HEK293T (cell line): Measurements from ENCODE around the gene MED27.

ENCODE experiments used
- CTCF ChIA-PET: fragments of 350-600 bp; formaldehyde crosslinking; extraction: SDS; loops from one replicate; lab custom pipeline; 2021; ENCODE audit warnings: antibody characterized with exemption, inconsistent platforms; lab: Yijun Ruan, JAX
- POLR2A ChIA-PET: fragments of 350-600 bp; formaldehyde crosslinking; extraction: SDS; loops from one replicate; lab custom pipeline; 2020; ENCODE audit warnings: antibody characterized with exemption, inconsistent platforms; lab: Yijun Ruan, JAX
- DNase-seq: peaks from one replicate; pipeline ENCODE4 v3.0.0; 2012; ENCODE audit warnings: mixed read lengths; ENCODE audit errors: extremely low spot score
- ARNT ChIP-seq: fragments of 450-650 bp; IDR thresholded peaks from 2 replicates; pipeline ENCODE4 v1.6.1; 2017; ENCODE audit warnings: mild to moderate bottlenecking
- BHLHE40 ChIP-seq: fragments of 450-650 bp; IDR thresholded peaks from 2 replicates; pipeline ENCODE4 v1.6.1; 2016; ENCODE audit warnings: mild to moderate bottlenecking, moderate library complexity, borderline replicate concordance
- CTBP1 ChIP-seq: fragments of 450-650 bp; IDR thresholded peaks from 2 replicates; pipeline ENCODE4 v1.6.1; 2016; ENCODE audit warnings: borderline replicate concordance
- ELF4 ChIP-seq: fragments of 450-650 bp; IDR thresholded peaks from 2 replicates; pipeline ENCODE4 v1.6.1; 2017; ENCODE audit warnings: antibody characterized with exemption
- FOXA1 ChIP-seq: fragments of 450-650 bp; IDR thresholded peaks from 2 replicates; pipeline ENCODE4 v1.6.1; 2016; ENCODE audit warnings: mild to moderate bottlenecking
- FOXK2 ChIP-seq: fragments of 450-650 bp; IDR thresholded peaks from 2 replicates; pipeline ENCODE4 v1.6.1; 2016; ENCODE audit warnings: mild to moderate bottlenecking
- FOXM1 ChIP-seq: fragments of 450-650 bp; IDR thresholded peaks from 2 replicates; pipeline ENCODE4 v1.6.1; 2017; ENCODE audit warnings: mild to moderate bottlenecking, borderline replicate concordance
- HDGF ChIP-seq: fragments of 450-650 bp; IDR thresholded peaks from 2 replicates; pipeline ENCODE4 v1.6.1; 2017; ENCODE audit warnings: antibody characterized with exemption, borderline replicate concordance
- L3MBTL2 ChIP-seq: fragments of 450-650 bp; conservative IDR thresholded peaks from 2 replicates; pipeline ENCODE4 v1.6.1; 2016; ENCODE audit warnings: mild to moderate bottlenecking
- LEF1 ChIP-seq: fragments of 450-650 bp; IDR thresholded peaks from 2 replicates; pipeline ENCODE4 v1.6.1; 2017; ENCODE audit warnings: mild to moderate bottlenecking, borderline replicate concordance
- NFRKB ChIP-seq: fragments of 450-650 bp; IDR thresholded peaks from 2 replicates; pipeline ENCODE4 v1.6.1; 2016; ENCODE audit warnings: mild to moderate bottlenecking, moderate library complexity
- SP1 ChIP-seq: fragments of 450-650 bp; IDR thresholded peaks from 2 replicates; pipeline ENCODE4 v1.6.1; 2017
- SUZ12 ChIP-seq: fragments of 450-650 bp; IDR thresholded peaks from 2 replicates; pipeline ENCODE4 v1.6.1; 2016; ENCODE audit warnings: mild to moderate bottlenecking
- TARDBP ChIP-seq: fragments of 450-650 bp; IDR thresholded peaks from 2 replicates; pipeline ENCODE4 v1.6.1; 2016
- ZNF384 ChIP-seq: fragments of 450-650 bp; IDR thresholded peaks from 2 replicates; pipeline ENCODE4 v1.6.1; 2016
- TF ChIP-seq, protein P1 (sequence below): fragments of 450-650 bp; IDR thresholded peaks from 2 replicates; pipeline ENCODE4 v1.6.1; 2016

Gene MED27

DNA sequence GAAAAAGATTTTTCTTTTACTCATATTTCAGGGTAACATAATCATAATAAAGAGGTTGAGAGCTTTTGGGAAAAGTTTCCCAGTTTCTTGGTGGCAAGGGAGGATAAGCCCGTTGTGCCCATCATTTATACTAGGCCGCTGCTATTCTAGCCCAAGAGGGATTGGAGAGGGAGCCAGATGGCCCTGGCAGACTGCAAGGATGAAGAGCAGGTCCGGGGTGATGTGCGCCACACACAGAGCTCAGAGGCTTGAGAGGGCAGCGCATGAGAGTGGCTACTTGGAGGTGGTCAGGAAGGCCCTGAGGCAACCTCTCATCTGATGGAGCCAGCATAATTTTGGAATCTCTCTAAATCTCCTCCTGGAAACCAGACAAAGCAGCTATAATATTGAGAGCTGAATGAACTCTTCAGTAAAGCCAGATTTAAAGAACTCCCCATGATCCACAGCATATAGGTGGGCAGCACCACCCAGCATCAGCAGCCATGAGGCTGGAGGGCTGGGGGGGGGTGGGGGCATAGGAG lies 110.1 kb downstream of the MED27 start:
- TF ChIP-seq LEF1 = no peak
- no peak for TF ChIP-seq CTBP1
- TF ChIP-seq FOXK2 = no peak
- no peak for TF ChIP-seq SP1
- no peak for TF ChIP-seq ELF4
- no peak for TF ChIP-seq L3MBTL2
- TF ChIP-seq HDGF = no peak
- no peak for TF ChIP-seq NFRKB
- DNase-seq = no peak
- ChIA-PET CTCF (no interaction called here), POLR2A (no interaction called here)

DNA sequence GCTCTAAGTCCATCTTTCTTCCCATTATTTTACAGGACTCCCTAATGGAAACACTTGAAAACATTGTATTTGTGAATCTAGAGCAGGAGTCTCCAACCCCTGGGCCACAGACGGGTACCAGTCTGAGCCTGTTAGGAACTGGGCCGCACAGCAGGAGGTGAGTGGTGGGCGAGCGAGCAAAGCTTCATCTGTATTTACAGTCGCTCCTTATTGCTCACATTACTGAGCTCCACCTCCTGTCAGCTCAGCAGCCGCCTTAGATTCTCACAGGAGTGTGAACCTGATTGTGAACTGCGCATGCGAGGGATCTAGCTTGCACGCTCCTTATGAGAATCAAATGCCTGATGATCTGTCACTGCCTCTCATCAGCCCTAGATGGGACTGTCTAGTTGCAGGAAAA lies 111.0 kb downstream of the MED27 start:
- TF ChIP-seq BHLHE40 = no peak
- TF ChIP-seq ARNT = no peak
- no peak for TF ChIP-seq TARDBP
- TF ChIP-seq HDGF = no peak
- no peak for TF ChIP-seq FOXM1
- TF ChIP-seq, protein P1, sequence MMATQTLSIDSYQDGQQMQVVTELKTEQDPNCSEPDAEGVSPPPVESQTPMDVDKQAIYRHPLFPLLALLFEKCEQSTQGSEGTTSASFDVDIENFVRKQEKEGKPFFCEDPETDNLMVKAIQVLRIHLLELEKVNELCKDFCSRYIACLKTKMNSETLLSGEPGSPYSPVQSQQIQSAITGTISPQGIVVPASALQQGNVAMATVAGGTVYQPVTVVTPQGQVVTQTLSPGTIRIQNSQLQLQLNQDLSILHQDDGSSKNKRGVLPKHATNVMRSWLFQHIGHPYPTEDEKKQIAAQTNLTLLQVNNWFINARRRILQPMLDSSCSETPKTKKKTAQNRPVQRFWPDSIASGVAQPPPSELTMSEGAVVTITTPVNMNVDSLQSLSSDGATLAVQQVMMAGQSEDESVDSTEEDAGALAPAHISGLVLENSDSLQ = no peak
- no peak for TF ChIP-seq CTBP1
- TF ChIP-seq ZNF384 = no peak
- TF ChIP-seq L3MBTL2 = no peak
- TF ChIP-seq FOXA1 = no peak
- no peak for TF ChIP-seq SP1
- TF ChIP-seq FOXK2 = no peak
- TF ChIP-seq NFRKB = no peak
- no peak for TF ChIP-seq ELF4
- ChIA-PET POLR2A (no interaction called here), CTCF (interaction anchor here (1.4 kb wide), 1 partner anchor 10 kb away, joined by 3 read pairs; no protein-coding TSS in a partner anchor)
- DNase-seq = no peak

DNA sequence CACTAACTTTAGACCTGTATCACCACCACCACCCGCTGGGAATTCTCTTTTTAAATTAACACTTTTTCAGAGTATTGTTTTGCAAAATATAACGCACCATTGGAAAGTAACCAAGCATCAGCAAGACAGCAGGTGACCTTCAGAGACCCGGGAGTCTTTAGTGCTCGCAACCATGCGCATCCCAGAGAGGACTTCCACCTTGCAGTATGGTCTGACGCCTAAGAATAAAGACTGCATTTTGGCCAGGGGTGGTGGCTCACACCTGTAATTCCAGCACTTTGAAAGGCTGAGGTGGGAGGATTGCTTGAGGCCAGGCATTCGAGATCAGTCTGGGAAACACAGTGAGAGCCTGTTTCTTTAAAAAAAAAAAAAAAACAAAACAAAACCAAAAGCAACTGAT lies 113.8 kb downstream of the MED27 start:
- TF ChIP-seq HDGF (no peak), L3MBTL2 (no peak), ZNF384 (0 out of 2 replicates have a peak, but pooled peaks have one; percentile 22), TARDBP (no peak), FOXM1 (no peak), ELF4 (no peak)
- CTCF ChIA-PET = no interaction called here
- no peak for DNase-seq
- POLR2A ChIA-PET = no interaction called here

DNA sequence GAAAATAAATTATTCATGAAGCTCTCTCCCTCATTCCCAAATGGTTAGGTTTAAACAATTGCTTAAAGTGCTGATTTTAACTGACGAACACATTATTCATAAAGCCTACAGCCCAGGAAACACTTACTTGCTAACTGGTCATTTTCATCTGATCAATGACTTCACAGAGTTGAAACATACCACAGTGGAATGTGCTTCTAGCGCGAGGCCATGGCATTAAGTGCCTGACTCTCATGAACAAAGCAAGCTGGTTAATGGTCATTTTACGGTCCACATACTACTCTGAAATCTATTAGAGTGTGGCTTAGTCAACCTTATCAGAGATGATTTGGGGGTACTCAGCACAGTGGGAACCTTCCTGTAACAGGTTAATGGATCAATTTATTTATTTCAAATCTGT lies 114.6 kb downstream of the MED27 start:
- DNase-seq = no peak
- TF ChIP-seq ARNT (no peak), ELF4 (no peak), FOXM1 (no peak), FOXA1 (no peak), TARDBP (no peak), BHLHE40 (no peak), CTBP1 (no peak), ZNF384 (no peak), SUZ12 (no peak), SP1 (no peak), NFRKB (no peak), FOXK2 (no peak), LEF1 (no peak), L3MBTL2 (no peak), HDGF (no peak)
- TF ChIP-seq, protein P1 = no peak
- ChIA-PET POLR2A (no interaction called here), CTCF (no interaction called here)

DNA sequence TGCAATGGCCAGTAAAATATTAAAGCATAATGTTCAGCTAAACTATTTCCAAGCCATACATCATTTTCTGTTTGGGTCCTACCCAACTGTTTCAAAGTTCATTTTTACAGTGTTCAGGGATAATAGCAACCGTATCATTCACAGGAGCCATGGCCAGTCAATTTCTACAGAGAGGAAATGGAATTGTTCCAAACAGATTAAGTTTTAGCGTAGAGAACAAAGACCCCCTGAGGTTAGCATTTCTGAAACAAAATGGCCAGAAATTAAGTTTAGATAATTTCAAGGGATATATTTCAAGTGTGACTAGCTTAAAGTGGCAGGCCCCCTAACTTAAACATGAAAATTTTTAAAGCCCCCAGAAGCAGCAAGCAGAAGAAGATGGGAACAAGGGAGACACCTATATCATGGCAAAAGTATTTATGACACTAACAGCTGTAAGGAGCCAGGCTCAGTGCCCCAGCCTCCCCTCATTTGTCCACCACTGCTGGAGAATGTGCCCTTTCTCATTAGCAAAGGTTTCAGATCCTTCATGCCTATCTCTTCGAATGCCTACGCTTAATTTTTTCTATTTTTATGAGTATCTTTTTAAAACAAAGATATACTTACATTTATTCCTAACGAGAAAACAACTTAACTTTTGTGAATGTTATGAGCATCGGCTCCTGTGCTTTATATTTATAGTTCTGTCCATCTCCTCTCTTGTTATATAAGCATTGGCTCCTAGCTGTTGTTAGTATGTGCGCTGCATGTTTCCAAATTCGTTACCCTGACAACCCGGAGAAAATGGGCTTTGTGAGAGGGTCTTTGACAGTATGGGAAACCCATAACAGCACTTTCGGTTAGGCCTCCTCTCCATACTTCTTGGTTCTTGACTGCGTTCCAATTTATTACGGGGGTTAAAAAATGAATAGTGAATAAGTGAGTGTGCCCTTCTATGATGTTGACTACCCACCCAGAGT lies 116.3 kb downstream of the MED27 start:
- TF ChIP-seq FOXA1 (no peak), NFRKB (no peak), FOXK2 (no peak), BHLHE40 (no peak), HDGF (no peak), LEF1 (no peak), SUZ12 (no peak), ZNF384 (no peak), TARDBP (no peak), ELF4 (no peak), CTBP1 (no peak), SP1 (no peak), L3MBTL2 (no peak), ARNT (no peak), FOXM1 (no peak)
- TF ChIP-seq, protein P1 = no peak
- no peak for DNase-seq
- POLR2A ChIA-PET = no interaction called here
- CTCF ChIA-PET = no interaction called here

DNA sequence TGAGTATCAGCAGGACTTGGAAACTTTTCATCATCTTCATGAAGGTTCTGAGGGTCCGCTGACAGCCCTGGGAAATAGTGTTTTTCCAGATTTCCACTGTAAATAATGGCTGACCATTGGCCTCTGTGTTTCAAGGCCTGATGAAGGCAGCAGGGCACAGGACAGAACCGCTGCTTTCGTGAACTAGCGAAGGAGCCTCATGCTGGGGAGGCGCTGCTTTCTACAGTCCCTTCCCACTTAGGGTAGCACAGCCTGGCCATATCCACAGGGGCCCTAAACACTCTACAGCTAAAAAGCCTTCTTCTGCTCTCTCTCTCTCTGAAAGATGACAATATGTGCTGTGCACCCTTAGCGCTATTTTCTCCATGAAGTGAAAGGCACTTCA lies 118.2 kb downstream of the MED27 start:
- ChIA-PET POLR2A (no interaction called here), CTCF (no interaction called here)
- TF ChIP-seq ELF4 (no peak), FOXK2 (no peak), FOXA1 (no peak), FOXM1 (no peak), ARNT (no peak), L3MBTL2 (no peak), LEF1 (no peak)
- TF ChIP-seq, protein P1 = no peak
- DNase-seq = no peak
